NCI-H2029 treated with DMSO at 0.1 percent for 48 hours (cell line): ENCODE data around the gene ALOX5AP.

Source experiments
- DNase-seq: peaks from one replicate; lab custom pipeline; 2025; lab: John Stamatoyannopoulos, UW

ALOX5AP gene

DNA sequence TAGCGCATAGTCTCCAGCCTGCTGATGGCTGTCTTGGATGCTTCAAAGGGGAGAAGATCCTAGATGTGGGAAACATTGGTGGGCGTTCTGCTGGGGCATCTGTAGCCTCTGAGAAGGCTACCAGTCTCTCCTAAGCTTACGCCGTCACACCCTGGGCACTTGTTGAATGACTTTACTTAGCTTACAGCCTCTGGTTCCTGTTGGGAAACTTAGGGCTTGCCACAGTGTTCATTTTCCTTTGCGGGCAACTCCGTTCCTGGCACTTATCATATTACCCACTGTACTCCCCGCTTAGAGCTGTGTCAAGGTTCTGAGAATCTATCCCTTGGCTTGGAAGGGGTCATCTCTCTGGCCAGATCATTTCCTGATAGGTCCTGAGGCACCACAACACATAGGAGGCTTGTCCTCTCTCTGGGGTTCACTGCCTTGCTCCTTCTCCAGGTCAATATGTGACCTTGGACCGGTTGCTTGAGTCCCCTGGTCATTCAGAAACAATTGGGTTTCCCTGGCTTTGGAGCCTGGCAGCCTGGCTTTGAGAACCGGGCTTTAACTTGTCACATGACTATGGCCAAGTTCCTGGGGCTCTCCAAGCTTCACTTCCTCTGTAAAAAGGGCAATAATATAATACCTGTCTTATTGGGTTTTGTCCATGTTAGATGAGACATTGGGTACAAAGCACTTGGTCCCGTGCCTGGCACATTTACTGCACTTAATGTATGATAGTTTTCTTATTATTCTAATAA, 20.5 kb upstream of the ALOX5AP start:
- DNase-seq = no peak

GRCh38 chr13:30715372-30715756, 20.0 kb upstream of the ALOX5AP start:
- no peak for DNase-seq

DNA sequence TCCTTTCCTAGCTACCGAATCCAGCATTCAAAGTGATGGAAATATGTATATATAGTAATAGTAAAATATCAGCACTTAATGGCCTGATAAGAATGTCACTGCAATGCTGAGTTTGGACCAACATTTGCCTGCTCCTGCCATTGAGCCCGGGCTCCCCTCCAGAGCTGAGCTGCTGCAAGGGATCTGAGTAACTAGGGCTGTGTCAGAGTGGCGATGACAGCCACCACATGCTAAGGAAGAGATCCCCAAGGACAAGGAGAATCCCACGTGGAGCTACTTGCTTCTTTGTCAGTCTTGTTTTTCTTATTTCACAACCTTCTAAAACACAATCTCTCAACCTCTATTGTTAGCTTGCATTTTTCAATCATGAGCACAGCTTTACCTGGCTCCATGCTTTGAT, 19.5 kb upstream of the ALOX5AP start:
- no peak for DNase-seq

DNA sequence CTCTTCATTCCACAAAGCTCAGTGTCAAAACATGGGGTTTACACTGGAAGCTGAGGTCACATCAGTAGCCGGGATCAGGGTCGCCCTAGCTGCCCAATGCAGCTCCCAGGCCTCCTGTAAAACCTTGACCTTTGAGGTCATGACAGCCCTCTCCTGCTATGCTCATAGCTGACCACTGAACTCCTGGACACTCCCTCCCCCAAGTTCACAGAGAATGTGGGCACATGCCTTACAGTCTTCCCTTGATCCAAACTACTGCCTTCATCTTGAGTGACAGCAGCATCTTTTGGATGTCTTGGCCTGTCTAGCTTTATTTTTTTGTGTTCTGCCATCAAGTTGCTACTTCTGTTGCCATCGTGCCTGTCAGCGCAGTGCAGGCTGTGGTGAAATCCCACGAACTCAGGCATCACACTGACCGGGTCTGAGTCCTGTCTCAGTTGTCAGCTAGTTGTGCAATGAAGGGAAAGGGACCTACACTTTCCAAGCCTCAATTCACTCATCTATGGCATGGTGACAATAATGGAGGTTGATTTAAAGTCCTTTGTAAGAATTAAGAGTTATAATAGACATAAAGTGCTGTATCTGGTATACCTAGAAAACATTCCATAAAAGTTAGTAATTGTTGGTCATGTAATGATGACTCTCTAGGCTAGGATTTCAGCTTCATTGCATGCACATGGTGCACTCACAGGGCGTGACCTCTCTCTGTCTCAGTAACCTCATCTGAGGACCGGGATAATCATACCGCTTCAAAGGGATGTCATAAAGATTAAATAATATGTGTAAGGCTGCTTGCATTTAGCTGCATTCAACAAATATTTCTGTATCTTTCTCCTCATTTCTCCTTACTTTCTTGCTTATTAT, 16.4 kb upstream of the ALOX5AP start:
- no peak for DNase-seq

- DNase-seq = no peak
These were observed 15.8 kb upstream of the ALOX5AP start for GRCh38 chr13:30719525-30719914.

GRCh38 chr13:30720172-30720869, 15.0 kb upstream of the ALOX5AP start:
- DNase-seq = no peak

DNA sequence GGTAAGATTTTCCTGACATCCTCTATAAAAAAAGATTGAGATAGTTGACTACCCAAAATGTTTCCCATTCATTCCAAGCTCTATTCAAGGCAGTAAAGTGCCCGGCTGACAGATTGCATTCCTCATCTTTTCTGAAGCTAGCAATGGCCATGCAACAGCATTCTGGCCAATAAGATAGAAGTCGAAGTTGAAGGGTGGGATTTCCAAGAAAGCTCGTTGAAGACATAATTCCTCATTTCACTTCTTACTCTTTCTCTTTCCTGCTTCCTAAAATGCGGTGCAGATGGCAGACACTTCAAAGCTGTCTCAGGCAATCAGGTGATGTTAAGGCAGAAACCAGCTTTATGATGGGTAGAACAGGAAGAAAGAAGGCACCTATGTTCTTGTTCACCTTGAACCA, 13.4 kb upstream of the ALOX5AP start:
- no peak for DNase-seq

- no peak for DNase-seq
These were observed 13.0 kb upstream of the ALOX5AP start for GRCh38 chr13:30722361-30722760.

DNA sequence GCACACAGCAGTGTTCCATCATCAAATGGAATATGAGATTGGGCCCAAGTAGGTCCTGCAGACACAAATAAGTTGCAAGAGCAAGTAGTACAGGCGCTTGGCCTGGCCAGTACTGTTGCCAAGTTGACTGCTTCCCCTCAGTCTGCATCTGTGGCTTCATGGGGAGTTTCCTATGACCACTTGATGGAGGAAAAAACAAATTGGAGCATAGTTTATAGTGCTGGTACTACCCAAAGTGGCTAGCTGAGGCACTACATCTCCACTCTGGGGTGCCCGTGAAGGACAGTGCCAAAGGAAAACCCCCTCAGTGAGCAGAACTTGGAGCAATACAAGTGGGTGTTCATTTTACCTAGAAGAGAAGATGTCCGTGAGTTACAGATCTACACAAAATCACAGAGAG, 10.6 kb upstream of the ALOX5AP start:
- DNase-seq = no peak

DNA sequence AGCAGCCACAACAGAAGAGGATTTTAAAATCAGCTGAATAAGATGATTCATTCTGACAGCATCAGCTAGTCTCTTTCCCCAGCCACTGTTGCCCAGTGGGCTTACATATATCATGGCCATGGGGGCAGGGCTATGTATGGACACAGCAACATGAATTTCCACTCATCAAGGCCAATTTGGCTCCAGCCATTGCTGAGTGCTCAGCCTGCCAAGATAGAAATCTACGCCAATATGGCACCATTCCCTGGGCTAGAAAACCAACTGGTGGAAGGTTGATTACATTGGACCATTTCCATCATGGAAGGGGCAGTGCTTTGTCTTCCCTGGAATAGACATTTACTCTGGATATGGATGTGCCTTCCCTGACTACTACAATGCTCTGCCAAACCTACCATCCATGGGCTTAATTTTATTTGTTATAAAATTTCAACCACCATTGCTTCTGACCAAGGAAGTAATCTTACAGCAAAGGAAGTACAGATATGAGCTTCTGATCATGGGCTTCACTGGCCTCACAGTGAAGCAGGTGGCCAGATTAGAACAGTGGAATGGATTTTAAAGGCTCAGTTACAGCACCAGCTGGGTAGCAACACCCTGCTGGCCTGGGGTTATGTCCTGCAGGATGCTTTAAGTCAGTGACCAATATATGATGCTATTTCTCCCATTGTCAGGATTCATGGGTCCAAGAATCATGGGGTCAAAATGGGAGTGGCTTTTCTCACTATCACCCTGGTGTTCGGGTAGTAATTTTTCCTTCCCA, 9.8 kb upstream of the ALOX5AP start:
- peak; percentile 3 for DNase-seq

DNA sequence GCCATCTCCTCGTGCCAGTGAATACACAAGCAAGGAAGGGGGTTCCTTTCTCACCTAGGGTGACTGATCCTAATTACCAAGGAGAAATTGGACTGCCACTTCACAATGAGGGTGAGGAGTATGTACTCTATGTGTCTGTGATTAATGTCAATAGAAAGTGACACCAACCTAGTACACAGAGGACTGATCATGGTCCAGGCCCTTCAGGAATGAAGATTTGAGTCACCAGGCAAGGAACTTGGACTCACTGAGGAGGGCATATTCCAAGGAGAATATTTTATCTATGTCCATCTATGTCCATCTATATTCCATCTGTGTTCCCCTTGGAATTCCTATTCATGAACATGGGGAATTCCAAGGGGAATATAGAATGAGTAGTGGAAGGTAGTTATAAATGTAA, 9.2 kb upstream of the ALOX5AP start:
- no peak for DNase-seq

DNA sequence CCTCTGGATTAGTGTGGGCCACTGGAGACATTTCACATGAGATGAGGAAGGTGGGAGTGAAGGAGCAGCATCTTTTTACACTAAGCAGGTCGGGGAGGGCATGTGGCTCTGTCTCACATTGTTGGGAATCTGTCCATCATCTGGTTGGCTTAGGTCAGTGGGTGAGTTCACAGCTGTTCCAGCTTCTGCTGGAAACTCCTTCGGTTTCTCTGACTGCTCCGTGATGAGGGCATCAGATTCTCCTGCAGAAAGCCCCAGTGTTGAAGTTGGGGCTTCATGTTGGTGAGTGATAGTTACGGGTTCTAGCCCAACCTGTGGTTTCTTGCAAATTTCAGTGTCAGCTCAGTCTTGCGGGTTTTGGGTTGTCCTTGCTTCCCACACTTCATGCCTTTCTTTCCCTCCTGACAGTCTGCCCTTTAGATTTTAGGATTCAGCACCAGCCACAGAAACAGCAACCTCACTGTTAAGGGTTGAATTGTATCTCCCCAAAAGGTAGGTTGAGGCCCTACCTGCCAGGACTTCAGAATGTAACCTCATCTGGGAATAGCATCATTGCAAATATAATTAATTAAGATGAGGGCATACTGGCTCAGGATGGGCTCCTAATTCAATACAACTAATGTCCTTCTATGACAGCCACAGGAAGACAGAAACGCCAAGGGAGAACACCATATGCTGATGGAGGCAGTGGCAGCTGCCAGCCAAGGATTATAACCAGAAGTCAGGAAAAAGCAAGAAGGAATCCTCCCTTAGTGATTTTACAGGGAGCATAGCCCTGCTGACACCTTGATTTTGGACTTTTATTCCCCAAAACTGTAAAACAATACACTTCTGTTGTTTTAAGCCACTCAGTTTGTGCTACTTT, 7.6 kb upstream of the ALOX5AP start:
- no peak for DNase-seq

DNA sequence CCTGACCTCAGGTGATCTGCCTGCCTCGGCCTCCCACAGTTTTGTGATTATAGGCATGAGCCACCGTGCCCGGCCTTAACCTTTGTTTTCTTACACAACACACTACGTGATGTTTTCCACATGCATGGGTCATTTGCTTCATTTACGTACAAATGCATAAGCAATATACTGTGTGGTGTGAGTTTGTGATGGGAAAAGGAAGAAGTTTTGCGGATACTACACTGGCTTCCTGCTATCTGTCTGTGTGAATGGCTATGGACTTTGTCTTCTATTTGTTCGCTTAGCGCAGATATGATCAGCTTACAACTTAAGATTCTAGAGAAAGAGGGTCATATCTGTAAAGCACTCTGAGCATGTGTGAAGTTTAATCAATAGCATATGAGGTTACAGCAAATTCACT, 5.5 kb upstream of the ALOX5AP start:
- no peak for DNase-seq

DNA sequence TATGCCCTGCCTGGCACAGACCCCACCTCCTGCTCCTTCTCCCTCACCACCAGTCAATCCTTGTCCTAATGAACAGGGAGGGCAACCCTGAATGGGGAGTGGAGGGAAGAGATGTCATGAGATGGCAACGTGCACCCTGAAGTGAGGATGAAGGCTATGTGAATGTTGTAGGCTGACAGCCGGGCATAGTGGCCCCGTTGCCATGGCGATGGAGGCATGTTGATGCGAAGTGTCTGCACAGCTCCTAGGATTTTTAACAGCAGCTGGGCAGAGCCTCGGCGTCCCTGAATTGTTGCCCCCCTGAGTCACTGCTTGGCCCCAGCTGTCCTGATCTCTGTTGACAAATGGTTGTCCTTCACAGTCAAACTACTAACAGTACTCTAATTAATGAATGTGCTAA, 4.8 kb upstream of the ALOX5AP start:
- DNase-seq = no peak

- no peak for DNase-seq
These were observed 3.8 kb upstream of the ALOX5AP start for GRCh38 chr13:30731361-30732045.

DNA sequence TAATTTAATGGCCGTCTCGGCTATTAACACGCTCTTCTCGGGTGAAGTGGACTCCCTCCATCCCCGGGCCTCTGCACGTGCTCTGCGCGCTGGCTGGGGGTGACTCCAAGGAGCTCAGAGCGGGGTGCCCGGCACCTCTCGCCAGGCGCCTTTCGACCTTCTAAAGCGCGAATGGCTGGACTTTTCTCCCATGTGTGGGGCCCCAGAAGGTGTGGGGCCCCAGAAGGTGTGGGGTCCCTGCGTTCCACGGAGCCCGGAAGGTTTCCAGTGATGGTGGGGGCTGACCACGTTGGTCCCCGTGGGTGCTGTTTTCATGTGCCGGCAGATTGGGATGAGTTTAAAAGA, 3.3 kb upstream of the ALOX5AP start:
- DNase-seq = no peak

DNA sequence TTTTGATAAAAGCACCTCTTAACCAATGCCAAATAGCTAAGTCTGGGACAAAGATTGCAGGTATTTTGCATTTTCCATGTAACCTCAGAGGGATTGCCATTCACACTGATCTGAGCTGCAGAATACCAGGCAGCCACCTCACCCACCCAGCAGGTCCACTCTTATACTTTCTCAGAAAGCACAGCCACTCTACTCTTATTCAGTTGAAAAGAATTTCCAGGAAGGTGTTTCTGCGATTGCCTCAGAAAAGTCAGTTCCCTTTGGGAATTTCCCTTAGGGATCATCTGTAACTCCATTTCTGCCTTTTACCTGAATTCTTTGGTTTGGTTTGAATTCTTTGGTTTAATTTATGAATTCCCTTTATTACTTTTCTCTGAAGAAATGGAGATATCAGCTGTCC, 904 bp upstream of the ALOX5AP start:
- no peak for DNase-seq

GRCh38 chr13:30735872-30736175, 481 bp downstream of the ALOX5AP start:
- no peak for DNase-seq

DNA sequence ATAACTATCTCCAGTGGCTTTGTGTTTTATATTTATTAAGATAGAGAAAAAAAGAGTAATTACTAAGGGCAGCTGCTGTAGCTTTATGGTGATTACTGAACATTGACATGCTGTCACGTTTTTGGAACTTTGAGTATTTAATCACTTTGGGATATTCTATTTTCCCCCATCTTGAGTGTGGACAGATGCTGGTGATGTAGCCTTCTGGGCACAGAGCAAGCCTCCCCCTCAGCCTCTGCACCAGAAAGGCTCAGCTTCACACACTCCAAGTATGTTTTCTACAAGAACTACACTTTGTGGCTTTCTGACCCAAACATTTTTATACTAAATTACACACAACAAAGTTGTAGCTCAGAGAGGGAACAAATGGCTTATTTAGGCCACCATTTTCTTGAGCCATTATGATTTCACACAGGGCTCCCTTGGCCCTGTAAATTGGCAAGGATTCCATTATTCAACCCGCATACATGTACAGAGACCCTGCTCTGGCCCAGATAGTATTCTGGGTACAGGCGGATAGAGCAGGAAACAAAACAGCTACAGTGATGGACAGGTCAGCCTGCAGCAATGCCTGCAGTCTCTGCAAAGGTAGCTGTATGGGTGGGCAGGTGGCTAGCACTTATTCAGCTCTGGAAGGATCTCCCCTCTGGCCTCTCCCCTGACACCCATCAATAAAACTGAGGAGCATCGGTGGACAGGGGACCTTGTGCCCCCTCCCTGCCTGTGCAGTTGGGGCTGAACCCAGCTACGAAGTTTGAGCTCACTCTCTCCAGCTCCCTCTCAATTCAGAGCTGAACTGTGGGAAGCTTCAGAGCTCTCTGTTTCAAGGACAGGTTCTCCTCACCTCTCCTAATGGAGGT, 1.3 kb downstream of the ALOX5AP start:
- DNase-seq = no peak
